ENCODE data around the gene OR10A5. TPM values are rescaled to one million over a fixed set of nuclear protein-coding genes. Genes with fewer than 3 reads are reported as not detected.
"Not testable (repeated sequence)": the region's sequence is repeated elsewhere in the genome, so short reads cannot be mapped to it uniquely, and the experiment has no call there.

The OR10A5 gene
- total RNA-seq, 4 donors from 2014 or later, result not detected

DNA sequence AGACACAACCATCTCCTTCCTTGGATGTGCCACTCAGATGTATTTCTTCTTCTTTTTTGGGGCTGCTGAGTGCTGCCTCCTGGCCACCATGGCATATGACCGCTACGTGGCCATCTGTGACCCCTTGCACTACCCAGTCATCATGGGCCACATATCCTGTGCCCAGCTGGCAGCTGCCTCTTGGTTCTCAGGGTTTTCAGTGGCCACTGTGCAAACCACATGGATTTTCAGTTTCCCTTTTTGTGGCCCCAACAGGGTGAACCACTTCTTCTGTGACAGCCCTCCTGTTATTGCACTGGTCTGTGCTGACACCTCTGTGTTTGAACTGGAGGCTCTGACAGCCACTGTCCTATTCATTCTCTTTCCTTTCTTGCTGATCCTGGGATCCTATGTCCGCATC is 31.4 kb downstream of the OR10A5 start:
- WGBS, 2 donors, result 93 to 100% methylated on average over 3 of the region's 3 CpGs
- DNase-seq (ENCODE audit: low spot score in 2 of 2), result no peak
- TF ChIP-seq, protein P1, sequence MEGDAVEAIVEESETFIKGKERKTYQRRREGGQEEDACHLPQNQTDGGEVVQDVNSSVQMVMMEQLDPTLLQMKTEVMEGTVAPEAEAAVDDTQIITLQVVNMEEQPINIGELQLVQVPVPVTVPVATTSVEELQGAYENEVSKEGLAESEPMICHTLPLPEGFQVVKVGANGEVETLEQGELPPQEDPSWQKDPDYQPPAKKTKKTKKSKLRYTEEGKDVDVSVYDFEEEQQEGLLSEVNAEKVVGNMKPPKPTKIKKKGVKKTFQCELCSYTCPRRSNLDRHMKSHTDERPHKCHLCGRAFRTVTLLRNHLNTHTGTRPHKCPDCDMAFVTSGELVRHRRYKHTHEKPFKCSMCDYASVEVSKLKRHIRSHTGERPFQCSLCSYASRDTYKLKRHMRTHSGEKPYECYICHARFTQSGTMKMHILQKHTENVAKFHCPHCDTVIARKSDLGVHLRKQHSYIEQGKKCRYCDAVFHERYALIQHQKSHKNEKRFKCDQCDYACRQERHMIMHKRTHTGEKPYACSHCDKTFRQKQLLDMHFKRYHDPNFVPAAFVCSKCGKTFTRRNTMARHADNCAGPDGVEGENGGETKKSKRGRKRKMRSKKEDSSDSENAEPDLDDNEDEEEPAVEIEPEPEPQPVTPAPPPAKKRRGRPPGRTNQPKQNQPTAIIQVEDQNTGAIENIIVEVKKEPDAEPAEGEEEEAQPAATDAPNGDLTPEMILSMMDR (IDR thresholded peaks at IDR 0.05), result no peak
- TF ChIP-seq POLR2A (IDR thresholded peaks at IDR 0.05), result no peak
- no peak overlapping the region for H3K4me3 ChIP-seq (ENCODE audit: low read depth, poor library complexity, severe bottlenecking)
- intact Hi-C loops (cut with DNase I; ENCODE audit: low total_unique reads), result no loop called here

DNA sequence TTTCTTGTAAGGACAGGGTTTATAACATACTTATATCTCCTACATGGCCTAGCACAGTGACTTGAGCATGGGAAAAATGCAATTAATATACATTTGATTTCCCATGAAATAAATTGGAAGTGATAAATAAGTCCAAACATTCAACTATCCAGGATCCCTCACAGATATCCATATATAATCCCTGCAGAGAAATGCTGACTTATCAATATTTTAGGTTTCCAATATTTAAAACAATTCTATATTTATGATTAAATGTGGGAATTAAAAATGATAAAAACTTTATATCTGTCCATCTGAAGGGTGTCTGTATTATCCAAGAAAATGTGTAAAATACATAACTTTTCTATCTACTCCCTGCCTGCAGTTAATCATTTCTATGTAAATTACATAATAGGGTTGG is 37.3 kb downstream of the OR10A5 start:
- H3K4me3 ChIP-seq (ENCODE audit: low read depth, poor library complexity, severe bottlenecking), result no peak overlapping the region
- intact Hi-C loops (cut with DNase I; ENCODE audit: low total_unique reads), result no loop called here
- TF ChIP-seq, protein P1 (IDR thresholded peaks at IDR 0.05), result no peak
- TF ChIP-seq POLR2A (IDR thresholded peaks at IDR 0.05), result no peak
- DNase-seq (ENCODE audit: low spot score in 2 of 2), result no peak

DNA sequence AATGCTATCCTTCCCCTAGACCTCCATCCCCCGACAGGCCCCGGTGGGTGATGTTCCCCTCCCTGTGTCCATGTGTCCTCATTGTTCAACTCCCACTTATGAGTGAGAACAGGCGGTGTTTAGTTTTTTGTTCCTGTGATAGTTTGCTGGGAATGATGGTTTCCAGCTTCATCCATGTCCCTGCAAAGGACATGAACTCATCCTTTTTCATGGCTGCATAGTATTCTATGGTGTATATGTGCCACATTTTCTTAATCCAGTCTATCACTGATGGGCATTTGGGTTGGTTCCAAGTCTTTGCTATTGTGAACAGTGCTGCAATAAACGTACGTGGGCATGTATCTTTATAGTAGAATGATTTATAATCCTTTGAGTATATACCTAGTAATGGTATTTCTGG is 42.2 kb downstream of the OR10A5 start:
- 91 to 94% methylated on average over 5 of the region's 5 CpGs for WGBS, 2 donors
- intact Hi-C loops (cut with DNase I; ENCODE audit: low total_unique reads); DNase-seq (ENCODE audit: low spot score in 2 of 2); H3K4me3 ChIP-seq (ENCODE audit: low read depth, poor library complexity, severe bottlenecking): not testable (repeated sequence)

- TF ChIP-seq POLR2A (IDR thresholded peaks at IDR 0.05), result no peak
- intact Hi-C loops (cut with DNase I; ENCODE audit: low total_unique reads), result no loop called here
- DNase-seq (ENCODE audit: low spot score in 2 of 2), result no peak
- no peak overlapping the region for H3K4me3 ChIP-seq (ENCODE audit: low read depth, poor library complexity, severe bottlenecking)
- 84 to 94% methylated on average over 4 of the region's 4 CpGs for WGBS, 2 donors
Measured at GRCh38 chr11:6888830-6889229, 43.3 kb downstream of the OR10A5 start.

DNA sequence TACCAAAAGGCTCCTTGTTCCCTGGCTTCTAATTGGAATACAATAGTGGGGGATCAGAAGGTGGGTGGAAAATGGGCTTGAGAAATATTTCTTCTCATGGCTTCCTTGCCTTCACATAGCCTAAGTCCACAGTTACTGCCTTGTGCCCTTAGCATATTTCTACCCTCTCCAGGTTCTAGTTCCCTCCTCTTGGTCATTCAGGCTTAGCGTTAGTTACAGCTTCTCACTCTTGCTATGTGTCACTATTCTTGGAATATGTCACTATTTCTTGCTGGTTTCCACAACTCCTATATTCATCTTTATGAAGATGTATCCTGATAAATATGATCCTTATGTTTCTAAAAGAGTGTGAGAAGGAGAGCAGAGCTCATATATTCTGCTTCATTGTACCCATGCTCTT is 44.4 kb downstream of the OR10A5 start:
- H3K4me3 ChIP-seq (ENCODE audit: low read depth, poor library complexity, severe bottlenecking), result no peak overlapping the region
- DNase-seq (ENCODE audit: low spot score in 2 of 2), result no peak
- WGBS, 2 donors, result 84 to 96% methylated on average over 1 of the region's 1 CpG
- TF ChIP-seq POLR2A (IDR thresholded peaks at IDR 0.05), result no peak
- TF ChIP-seq, protein P1 (IDR thresholded peaks at IDR 0.05), result no peak
- intact Hi-C loops (cut with DNase I; ENCODE audit: low total_unique reads), result no loop called here

GRCh38 chr11:6892400-6892799 is 46.9 kb downstream of the OR10A5 start, which contains the start of gene OR2D2:
Gene OR2D2 (minus strand): TSS chr11:6892500. CDS start chr11:6892500, 0 bp downstream.
- no peak for DNase-seq (ENCODE audit: low spot score in 2 of 2)
- intact Hi-C loops (cut with DNase I; ENCODE audit: low total_unique reads), result no loop called here
- no peak for TF ChIP-seq POLR2A (IDR thresholded peaks at IDR 0.05)
- TF ChIP-seq, protein P1 (IDR thresholded peaks at IDR 0.05), result no peak
- WGBS, 2 donors, result 76 to 93% methylated on average over 2 of the region's 2 CpGs
- no peak within 1 kb of the TSS for H3K4me3 ChIP-seq (ENCODE audit: low read depth, poor library complexity, severe bottlenecking)

DNA sequence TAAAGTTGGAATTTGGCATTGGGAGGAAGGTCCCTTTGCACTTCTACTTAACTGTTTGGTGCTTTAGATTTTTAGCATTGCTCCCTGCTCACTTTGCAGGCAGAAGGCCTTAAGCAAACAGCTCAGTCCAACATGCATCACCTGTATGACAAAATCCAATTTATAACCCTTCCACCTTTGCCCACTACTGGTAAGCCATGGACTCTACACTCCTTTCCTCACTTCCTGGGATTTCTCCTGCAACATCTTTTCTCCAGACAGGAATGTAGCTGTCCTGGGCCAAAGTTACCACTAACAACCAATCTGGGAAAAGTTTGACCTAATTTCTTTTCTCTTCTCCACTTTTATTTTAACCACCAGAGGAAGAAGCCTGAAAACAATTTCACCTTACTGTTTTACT is 48.6 kb downstream of the OR10A5 start:
- no peak overlapping the region for H3K4me3 ChIP-seq (ENCODE audit: low read depth, poor library complexity, severe bottlenecking)
- intact Hi-C loops (cut with DNase I; ENCODE audit: low total_unique reads), result no loop called here
- DNase-seq (ENCODE audit: low spot score in 2 of 2), result no peak
- TF ChIP-seq POLR2A (IDR thresholded peaks at IDR 0.05), result no peak
